ENCODE data around the gene PNMT.

DNA sequence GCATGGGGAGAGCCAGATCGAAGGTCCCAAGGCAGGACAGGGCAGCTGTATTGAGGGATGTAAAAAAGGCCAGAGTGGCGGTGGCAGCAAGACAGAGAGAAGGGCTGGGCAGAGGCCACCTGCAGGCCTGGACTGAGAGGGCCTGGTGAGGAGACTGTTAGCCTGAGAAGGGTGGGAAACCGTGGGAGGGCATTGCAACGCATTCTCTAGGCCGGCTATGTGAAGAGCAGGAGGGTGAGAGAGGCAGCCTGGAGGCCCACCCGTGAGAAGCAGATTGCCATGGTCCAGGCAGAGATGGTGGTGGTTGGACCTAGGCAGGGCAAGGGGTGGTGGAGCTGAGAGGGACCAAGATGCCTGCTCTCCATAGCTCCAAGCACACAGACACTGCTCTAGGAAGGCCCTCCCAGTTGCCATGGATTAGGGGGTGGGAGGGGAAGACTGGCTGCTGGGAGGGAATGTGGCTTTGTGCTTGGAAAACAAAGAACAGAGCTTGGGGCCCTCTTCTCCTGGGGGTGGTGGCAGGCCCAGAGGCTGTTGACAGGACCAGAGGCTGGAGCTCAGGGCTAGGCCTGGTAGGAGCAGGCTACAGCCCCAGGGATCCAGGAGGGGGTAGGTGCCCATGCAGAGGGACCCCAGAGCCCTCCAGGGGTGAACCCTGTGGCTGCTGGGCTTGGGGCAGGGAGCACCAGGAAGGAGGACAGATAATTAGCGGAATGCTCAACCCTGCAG lies 15.5 kb upstream of the PNMT start:
- no peak for TF ChIP-seq BHLHE40 (IDR thresholded peaks at IDR 0.05; ENCODE audit: low read depth, low read length)
- TF ChIP-seq, protein P1, sequence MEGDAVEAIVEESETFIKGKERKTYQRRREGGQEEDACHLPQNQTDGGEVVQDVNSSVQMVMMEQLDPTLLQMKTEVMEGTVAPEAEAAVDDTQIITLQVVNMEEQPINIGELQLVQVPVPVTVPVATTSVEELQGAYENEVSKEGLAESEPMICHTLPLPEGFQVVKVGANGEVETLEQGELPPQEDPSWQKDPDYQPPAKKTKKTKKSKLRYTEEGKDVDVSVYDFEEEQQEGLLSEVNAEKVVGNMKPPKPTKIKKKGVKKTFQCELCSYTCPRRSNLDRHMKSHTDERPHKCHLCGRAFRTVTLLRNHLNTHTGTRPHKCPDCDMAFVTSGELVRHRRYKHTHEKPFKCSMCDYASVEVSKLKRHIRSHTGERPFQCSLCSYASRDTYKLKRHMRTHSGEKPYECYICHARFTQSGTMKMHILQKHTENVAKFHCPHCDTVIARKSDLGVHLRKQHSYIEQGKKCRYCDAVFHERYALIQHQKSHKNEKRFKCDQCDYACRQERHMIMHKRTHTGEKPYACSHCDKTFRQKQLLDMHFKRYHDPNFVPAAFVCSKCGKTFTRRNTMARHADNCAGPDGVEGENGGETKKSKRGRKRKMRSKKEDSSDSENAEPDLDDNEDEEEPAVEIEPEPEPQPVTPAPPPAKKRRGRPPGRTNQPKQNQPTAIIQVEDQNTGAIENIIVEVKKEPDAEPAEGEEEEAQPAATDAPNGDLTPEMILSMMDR (conservative IDR thresholded peaks at IDR 0.05; ENCODE audit: low read depth, low read length) = no peak
- TF ChIP-seq CEBPB (IDR thresholded peaks at IDR 0.05; ENCODE audit: low read depth, low read length) = no peak
- no peak for TF ChIP-seq POLR2A (IDR thresholded peaks at IDR 0.05; ENCODE audit: low read depth, low read length)
- no peak for TF ChIP-seq RFX5 (IDR thresholded peaks at IDR 0.05; ENCODE audit: low read depth, low read length)
- no peak for TF ChIP-seq RCOR1 (IDR thresholded peaks at IDR 0.05; ENCODE audit: insufficient replicate concordance, low read length)

Data from IMR-90 (cell line).